GM12875 (cell line): ENCODE measurements around the gene HDGFL2.

Experiments
- H3K4me3 ChIP-seq: one replicate; pipeline ENCODE4 v1.5.1; 2011; ENCODE audit warnings: low read depth, low read length, control low read depth
- CTCF ChIP-seq: IDR thresholded peaks from 2 replicates; pipeline ENCODE4 v1.5.1; 2011; ENCODE audit warnings: low read depth, mild to moderate bottlenecking, control low read depth, inconsistent platforms, low read length, moderate library complexity, borderline replicate concordance; ENCODE audit not compliant: insufficient read depth

The HDGFL2 gene

GRCh38 chr19:4452230-4452990 lies 19.7 kb upstream of the HDGFL2 start:
- H3K4me3 ChIP-seq, result no peak overlapping the region
- no peak for TF ChIP-seq CTCF

- no peak overlapping the region for H3K4me3 ChIP-seq
- TF ChIP-seq CTCF, result no peak
These were observed 18.6 kb upstream of the HDGFL2 start for GRCh38 chr19:4453232-4454179.

GRCh38 chr19:4454747-4455718 lies 17.1 kb upstream of the HDGFL2 start:
- H3K4me3 ChIP-seq, result no peak overlapping the region
- no peak for TF ChIP-seq CTCF

- H3K4me3 ChIP-seq, result peak overlapping the region; percentile 62
These were observed 16.2 kb upstream of the HDGFL2 start for GRCh38 chr19:4455719-4456475.

GRCh38 chr19:4456476-4456842 lies 15.6 kb upstream of the HDGFL2 start:
- TF ChIP-seq CTCF, result no peak
- H3K4me3 ChIP-seq, result peak overlapping the region; percentile 62

More at GRCh38 chr19:4455719-4456475, 16.2 kb upstream of the HDGFL2 start:
- no peak for TF ChIP-seq CTCF
